Transverse colon (tissue), 4 donors: ENCODE results near the gene SLC24A1. TPM values are rescaled to one million over a fixed set of nuclear protein-coding genes. Genes with fewer than 3 reads are reported as not detected.

Experiments
- DNase-seq: peaks from one replicate; pipeline ENCODE4 v3.0.0-alpha.2; 2019
- H3K27ac ChIP-seq, 4 donors: fragments of 200-600 bp; sonication (generic); 2 replicates each; pipeline ENCODE4 v1.5.1; 2016 to 2018; ENCODE audit warnings: inconsistent platforms in 4 of 4
- H3K27me3 ChIP-seq: fragments of 200-600 bp; sonication (generic); 2 replicates; pipeline ENCODE4 v1.5.1; 2017; ENCODE audit warnings: inconsistent platforms
- H3K36me3 ChIP-seq, 4 donors: fragments of 200-600 bp; sonication (generic); 2 replicates each; pipeline ENCODE4 v1.5.1; 2017 to 2019; ENCODE audit warnings: inconsistent platforms in 4 of 4
- H3K4me1 ChIP-seq, 4 donors: fragments of 200-600 bp; sonication (generic); 2 replicates each; pipeline ENCODE4 v1.5.1; 2017 to 2020; ENCODE audit warnings: inconsistent platforms in 4 of 4
- H3K4me3 ChIP-seq, 4 donors: fragments of 200-600 bp; sonication (generic); 1 replicate in 1 of 4; 2 replicates in 3 of 4; pipeline versions ENCODE4 v1.5.1 to v1.6.1; 2017 to 2019; ENCODE audit warnings: inconsistent platforms in 4 of 4
- H3K9me3 ChIP-seq, 2 donors: fragments of 200-600 bp; sonication (generic); 2 replicates each; pipeline ENCODE4 v1.5.1; 2017 to 2019; ENCODE audit warnings: inconsistent platforms in 2 of 2
- CTCF ChIP-seq, 5 experiments: fragments of 200-600 bp in 3 of 5; fragments of 450-650 bp in 2 of 5; sonication (generic) in 3 of 5; IDR thresholded peaks; 1 replicate in 2 of 5; 2 replicates in 3 of 5; pipeline ENCODE4 v1.5.1; 2016 to 2017; ENCODE audit warnings: antibody characterized with exemption in 5 of 5, inconsistent platforms in 3 of 5, mild to moderate bottlenecking in 2 of 5, moderate library complexity in 1 of 5
- EP300 ChIP-seq: sonication (generic); formaldehyde crosslinking; IDR thresholded peaks from one replicate; pipeline ENCODE4 v1.6.1; 2017; ENCODE audit warnings: antibody characterized with exemption, low read depth
- POLR2A ChIP-seq: fragments of 450-650 bp; IDR thresholded peaks from one replicate; pipeline ENCODE4 v1.6.1; 2016; ENCODE audit warnings: antibody characterized with exemption, mild to moderate bottlenecking, moderate library complexity
- POLR2AphosphoS5 ChIP-seq, 3 donors: sonication (generic); formaldehyde crosslinking; IDR thresholded peaks; one replicate each; pipeline ENCODE4 v1.6.1; 2016; ENCODE audit warnings: antibody characterized with exemption in 3 of 3
- WGBS, 2 donors: methylation state at CpG; one replicate each; pipeline ENCODE4 v1.1.5; 2018; ENCODE audit warnings: low coverage in 1 of 2; 5-methylcytosine and 5-hydroxymethylcytosine counted together
- in situ Hi-C, 4 donors: fragments of 200-750 bp; cut with MboI; loops; one replicate each; pipeline versions ENCODE4 v1.15.0 to v1.15.1; 2017; ENCODE audit warnings: low sequenced_read_pairs in 3 of 4, low pct_ligation_motif_present in 1 of 4, low pct_unique_long_range_greater_than_20kb in 1 of 4
- intact Hi-C: fragments of 100-400 bp; cut with DNase I; formaldehyde crosslinking; loops from one replicate; pipeline ENCODE4 v1.15.1; 2023; ENCODE audit warnings: low total_unique reads
- total RNA-seq, 4 donors: library from RNA; depleted of rRNA; stranded (reverse); fragments of >200 nt; gene quantifications; one replicate each; pipeline ENCODE4 v1.1.0, GENCODE V29; 2016

Gene SLC24A1
- total RNA-seq, 4 donors from 2014 or later: 5.8 to 9.7 (median 5.9) TPM

- WGBS, 2 donors: 80 to 84% methylated on average over 2 to 4 of the region's 4 CpGs
- Histone ChIP-seq H3K9me3 (no peaks in the 10 kb centered on the region), H3K27me3 (no peaks in the 10 kb centered on the region), H3K4me3 (no peak overlapping the region), H3K36me3 (no peaks in the 10 kb centered on the region), H3K27ac (no peak overlapping the region), H3K4me1 (no peaks in the 10 kb centered on the region)
- DNase-seq: no peak
- intact Hi-C loops (no loop called here), in situ Hi-C loops (loop anchor here in 3 of 4 donors (25.0 kb wide), 2 partner anchors 235 to 560 kb away; partner anchors contain the start of gene RAB11A (in 1 of the 3))
- TF ChIP-seq CTCF (IDR thresholded peaks at IDR 0.05): no peak
- TF ChIP-seq EP300: no peak
- no peak for TF ChIP-seq POLR2A
- no peak for TF ChIP-seq POLR2AphosphoS5 (IDR thresholded peaks at IDR 0.05)
Observed at GRCh38 chr15:65626856-65627255, 5.1 kb downstream of the SLC24A1 start.

- in situ Hi-C loops: loop anchor here in 3 of 4 donors (25.0 kb wide), 2 partner anchors 233 to 558 kb away; partner anchors contain the start of gene RAB11A (in 1 of the 3)
- WGBS, 2 donors: 82 to 89% methylated on average over 2 to 3 of the region's 3 CpGs
- no peak overlapping the region for H3K4me3 ChIP-seq
- no peaks in the 10 kb centered on the region for H3K36me3 ChIP-seq
- H3K9me3 ChIP-seq: no peaks in the 10 kb centered on the region
- intact Hi-C loops: no loop called here
- no peaks in the 10 kb centered on the region for H3K4me1 ChIP-seq
- H3K27ac ChIP-seq: no peak overlapping the region
- DNase-seq: no peak
- TF ChIP-seq CTCF (IDR thresholded peaks at IDR 0.05) (no peak), EP300 (no peak), POLR2AphosphoS5 (IDR thresholded peaks at IDR 0.05) (no peak)
- H3K27me3 ChIP-seq: no peaks in the 10 kb centered on the region
Observed at GRCh38 chr15:65629548-65629947, 7.8 kb downstream of the SLC24A1 start.

- DNase-seq: no peak
- Histone ChIP-seq H3K27ac (no peak overlapping the region), H3K9me3 (no peaks in the 10 kb centered on the region), H3K4me3 (no peak overlapping the region), H3K4me1 (no peaks in the 10 kb centered on the region), H3K36me3 (no peaks in the 10 kb centered on the region), H3K27me3 (no peaks in the 10 kb centered on the region)
- WGBS, 2 donors: 81% methylated on average over 5 of the region's 5 CpGs; no CpG with 5 or more reads in 1 of the 2 donors
- TF ChIP-seq EP300: no peak
- TF ChIP-seq POLR2AphosphoS5 (IDR thresholded peaks at IDR 0.05): no peak
- no peak for TF ChIP-seq CTCF (IDR thresholded peaks at IDR 0.05)
- intact Hi-C loops: no loop called here
- in situ Hi-C loops: loop anchor here in 3 of 4 donors (10.0 to 25.0 kb wide), 3 partner anchors 224 to 557 kb away; partner anchors contain the start of gene RAB11A (in 1 of the 3)
Observed at GRCh38 chr15:65630760-65631159, 9.0 kb downstream of the SLC24A1 start.

- H3K27me3 ChIP-seq: no peaks in the 10 kb centered on the region
- WGBS, 2 donors: 79 to 80% methylated on average over 3 to 6 of the region's 6 CpGs
- intact Hi-C loops: no loop called here
- DNase-seq: no peak
- no peaks in the 10 kb centered on the region for H3K36me3 ChIP-seq
- TF ChIP-seq POLR2AphosphoS5 (IDR thresholded peaks at IDR 0.05) (no peak), CTCF (IDR thresholded peaks at IDR 0.05) (no peak), EP300 (no peak), POLR2A (no peak)
- H3K27ac ChIP-seq: no peak overlapping the region
- no peaks in the 10 kb centered on the region for H3K9me3 ChIP-seq
- in situ Hi-C loops: loop anchor here in 3 of 4 donors (10.0 to 25.0 kb wide), 3 partner anchors 223 to 556 kb away; partner anchors contain the start of gene RAB11A (in 1 of the 3)
- H3K4me3 ChIP-seq: no peak overlapping the region
- no peaks in the 10 kb centered on the region for H3K4me1 ChIP-seq
Observed at GRCh38 chr15:65631503-65631902, 9.8 kb downstream of the SLC24A1 start.
